ENCODE results near the gene KLHDC2.
"Not testable (repeated sequence)": the region's sequence is repeated elsewhere in the genome, so short reads cannot be mapped to it uniquely, and the experiment has no call there.

Gene KLHDC2, protein sequence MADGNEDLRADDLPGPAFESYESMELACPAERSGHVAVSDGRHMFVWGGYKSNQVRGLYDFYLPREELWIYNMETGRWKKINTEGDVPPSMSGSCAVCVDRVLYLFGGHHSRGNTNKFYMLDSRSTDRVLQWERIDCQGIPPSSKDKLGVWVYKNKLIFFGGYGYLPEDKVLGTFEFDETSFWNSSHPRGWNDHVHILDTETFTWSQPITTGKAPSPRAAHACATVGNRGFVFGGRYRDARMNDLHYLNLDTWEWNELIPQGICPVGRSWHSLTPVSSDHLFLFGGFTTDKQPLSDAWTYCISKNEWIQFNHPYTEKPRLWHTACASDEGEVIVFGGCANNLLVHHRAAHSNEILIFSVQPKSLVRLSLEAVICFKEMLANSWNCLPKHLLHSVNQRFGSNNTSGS

DNA sequence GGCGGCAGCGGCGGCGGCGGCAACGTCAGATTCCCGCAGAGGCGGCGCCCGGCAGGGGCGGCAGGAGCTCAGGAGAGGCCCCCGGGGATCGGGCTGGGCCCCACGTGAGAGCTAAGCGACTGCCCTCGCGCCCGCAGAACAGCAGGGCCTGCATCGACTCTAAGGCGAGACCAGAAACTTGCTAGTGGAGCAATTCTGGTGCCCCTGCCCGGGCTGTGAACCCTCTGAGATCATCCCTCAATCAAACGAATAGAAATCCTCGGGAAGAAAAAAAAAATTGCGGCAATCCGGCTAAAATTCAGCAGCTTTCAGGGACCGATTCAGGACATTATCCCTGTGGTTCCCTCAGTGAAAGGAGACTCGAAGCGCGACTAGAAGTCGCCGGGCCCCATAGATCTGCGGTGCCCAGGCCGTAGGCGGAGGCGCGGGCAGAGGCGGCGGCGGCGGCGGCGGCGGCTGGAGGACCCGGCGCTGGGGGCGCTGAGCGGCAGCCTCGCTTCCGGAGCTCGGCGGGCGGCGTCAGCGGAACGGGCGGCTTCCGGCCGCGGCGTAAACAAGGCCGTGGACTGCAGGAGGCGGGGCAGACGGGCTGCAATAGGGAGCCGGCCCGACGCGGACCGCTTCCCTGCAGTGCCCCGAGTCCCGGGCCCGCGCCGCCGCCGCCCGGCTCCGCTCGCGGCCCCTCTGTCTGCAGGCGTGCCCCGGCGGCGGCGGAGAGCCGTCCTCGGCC is at the start of gene KLHDC2:
KLHDC2 (plus strand) TSS at position 583 of the 730 bp plus-strand sequence. CDS start 316 bp downstream, outside the sequence.
- DNase-seq (ENCODE audit: low spot score), result peak; percentile 74

DNA sequence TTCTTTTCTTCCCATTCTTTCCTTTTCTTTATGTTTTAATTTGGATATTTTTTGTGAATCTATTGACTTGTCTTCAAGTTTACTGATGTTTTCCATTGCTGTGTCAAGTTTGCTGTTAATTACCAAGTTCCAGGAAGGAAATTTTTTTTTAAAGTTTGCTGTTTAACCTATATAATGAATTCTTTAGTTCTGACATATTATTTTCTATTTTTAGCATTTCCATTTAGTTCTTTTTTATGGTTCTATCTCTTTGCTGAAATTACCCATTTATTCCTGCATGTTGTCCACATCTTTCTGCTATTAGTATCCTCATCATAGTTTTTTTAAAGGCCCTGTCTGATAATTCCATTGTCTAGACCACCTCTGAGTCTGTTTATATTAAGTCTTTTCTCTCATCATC is 47.2 kb upstream of the KLHDC2 start:
- DNase-seq (ENCODE audit: low spot score), result no peak

- DNase-seq (ENCODE audit: low spot score), result not testable (repeated sequence)
Observed at GRCh38 chr14:49721733-49722435, 46.1 kb upstream of the KLHDC2 start.

GRCh38 chr14:49727171-49727570 is 40.8 kb upstream of the KLHDC2 start:
- peak; percentile 23 for DNase-seq (ENCODE audit: low spot score)

- peak; percentile 87 for DNase-seq (ENCODE audit: low spot score)
Observed at GRCh38 chr14:49732896-49733295, 35.1 kb upstream of the KLHDC2 start.

DNA sequence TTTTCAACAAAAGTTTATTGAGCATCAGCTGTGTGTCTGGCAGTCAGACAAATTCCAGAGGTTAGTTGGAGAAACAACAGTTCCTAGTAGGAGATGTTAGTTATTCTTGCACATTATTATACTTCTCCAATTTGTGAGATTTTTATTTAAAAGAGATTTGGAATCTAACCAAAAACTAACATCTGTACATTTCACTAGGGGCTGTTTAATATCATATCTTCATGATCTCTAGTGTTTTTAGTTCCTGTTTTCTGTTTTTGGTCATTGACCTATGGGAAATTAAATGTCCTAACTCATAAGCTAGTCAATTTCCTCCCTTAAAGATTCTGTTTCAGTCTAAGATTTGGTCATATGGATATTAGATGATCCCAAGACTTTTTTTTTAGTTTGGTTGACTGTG is 34.1 kb upstream of the KLHDC2 start:
- no peak for DNase-seq (ENCODE audit: low spot score)

DNA sequence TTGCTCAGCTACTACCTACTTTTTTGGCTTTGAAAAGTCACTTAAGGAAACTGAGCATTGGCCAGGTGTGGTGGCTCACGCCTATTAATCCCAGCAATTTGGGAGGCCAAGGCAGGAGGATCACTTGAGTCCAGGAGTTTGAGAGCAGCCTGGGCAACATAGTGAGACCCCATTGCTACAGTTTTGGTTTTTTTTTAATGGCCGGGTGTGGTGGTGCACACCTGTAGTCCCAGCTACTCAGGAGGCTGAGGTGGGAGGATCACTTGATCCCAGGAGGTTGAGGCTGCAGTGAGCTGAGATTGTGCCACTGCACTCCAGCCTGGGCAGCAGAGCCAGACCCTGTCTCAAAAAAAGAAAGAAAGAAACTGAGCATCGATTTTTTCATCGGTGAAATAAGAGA is 32.3 kb upstream of the KLHDC2 start:
- not testable (repeated sequence) for DNase-seq (ENCODE audit: low spot score)

GRCh38 chr14:49745191-49745590 is 22.8 kb upstream of the KLHDC2 start:
- no peak for DNase-seq (ENCODE audit: low spot score)

DNA sequence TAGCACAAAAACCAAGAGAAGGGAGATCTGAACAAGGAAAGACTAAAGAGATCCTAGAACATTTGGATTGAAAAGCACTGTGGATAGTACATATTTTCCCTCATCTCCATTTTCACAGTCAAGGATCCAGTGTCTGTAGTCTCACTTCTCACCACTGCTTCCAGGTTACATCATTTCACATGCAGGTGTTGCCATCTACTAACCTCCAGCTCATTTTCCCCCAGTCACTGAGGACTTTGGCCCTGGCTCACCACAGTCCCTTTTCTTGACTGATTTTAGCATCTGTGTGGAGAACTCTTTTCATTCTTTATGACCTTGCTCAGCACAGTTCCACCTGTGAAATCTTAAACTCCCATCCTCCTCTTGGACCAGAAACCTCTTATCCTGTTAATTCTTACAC is 21.5 kb upstream of the KLHDC2 start:
- not testable (repeated sequence) for DNase-seq (ENCODE audit: low spot score)

GRCh38 chr14:49754570-49755097 is 13.3 kb upstream of the KLHDC2 start:
- no peak for DNase-seq (ENCODE audit: low spot score)

- DNase-seq (ENCODE audit: low spot score), result no peak
Observed at GRCh38 chr14:49755378-49755777, 12.6 kb upstream of the KLHDC2 start.

DNA sequence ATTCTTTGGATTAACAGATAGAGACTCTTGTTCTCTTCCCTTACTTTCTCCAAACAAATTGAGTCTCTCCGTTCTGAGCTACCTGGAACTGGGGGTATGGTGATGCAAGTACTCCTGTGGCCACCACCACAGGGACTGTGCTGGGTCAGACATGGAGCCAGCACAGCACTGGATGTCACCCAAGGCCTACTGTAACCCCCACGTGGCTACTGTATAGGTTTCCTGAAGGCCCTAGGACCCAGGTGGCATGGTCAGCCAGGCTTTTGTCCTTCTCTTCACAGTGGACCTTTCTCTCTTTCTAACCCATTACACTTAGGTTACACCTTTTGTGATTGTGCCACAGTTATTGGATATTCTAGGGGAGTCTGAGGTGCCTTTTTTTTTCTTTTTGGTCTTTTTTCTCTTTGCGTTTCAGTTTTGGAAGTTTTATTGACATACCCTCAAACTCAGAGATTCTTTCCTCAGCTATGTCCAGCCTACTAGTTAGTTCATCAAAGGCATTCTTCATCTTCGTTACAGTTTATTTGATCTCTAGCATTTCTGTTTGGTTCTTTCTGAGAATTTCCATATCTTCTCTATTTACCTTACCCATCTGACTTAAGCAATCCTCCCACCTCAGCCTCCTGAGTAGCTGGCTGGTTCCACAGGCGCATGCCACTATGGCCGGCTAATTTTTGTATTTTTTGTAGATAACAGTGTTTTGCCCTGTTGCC is 6.0 kb upstream of the KLHDC2 start:
- DNase-seq (ENCODE audit: low spot score), result no peak

DNA sequence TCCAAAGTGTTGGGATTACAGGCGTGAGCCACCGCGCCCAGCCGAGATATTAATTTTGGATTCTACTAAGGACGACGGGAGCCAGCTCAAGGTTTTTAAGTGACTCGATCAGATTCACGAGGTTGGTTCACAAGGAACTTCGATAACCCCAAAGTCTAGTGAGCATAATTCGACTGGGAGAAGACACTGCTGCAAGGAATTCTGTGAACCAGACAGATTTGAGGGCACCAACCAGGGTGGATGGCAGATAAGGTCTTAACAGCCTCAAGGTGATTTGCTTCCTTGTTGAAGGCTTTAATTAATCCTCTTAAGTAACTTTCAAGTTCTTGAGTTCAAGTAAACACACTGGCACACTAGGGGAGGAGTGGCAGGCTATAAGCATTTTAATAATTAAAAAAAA is 1.1 kb upstream of the KLHDC2 start:
- peak; percentile 11 for DNase-seq (ENCODE audit: low spot score)

DNA sequence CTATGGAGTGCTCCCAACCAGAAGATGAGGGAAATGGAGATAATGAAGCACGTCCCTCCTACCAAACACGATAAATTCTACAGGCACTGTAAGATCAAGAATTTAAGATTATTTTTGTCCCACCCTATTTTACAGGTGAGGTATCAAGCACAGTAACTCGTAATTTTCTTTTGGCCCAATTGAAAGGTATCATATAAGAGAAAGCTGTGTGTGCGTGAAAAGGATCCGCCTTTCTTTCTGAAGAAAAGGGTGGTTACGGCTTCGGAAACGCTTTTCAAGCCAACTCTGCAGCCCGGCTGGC is 733 bp upstream of the KLHDC2 start:
- DNase-seq (ENCODE audit: low spot score), result no peak

- DNase-seq (ENCODE audit: low spot score), result peak; percentile 43
Observed at GRCh38 chr14:49768301-49769121, 558 bp downstream of the KLHDC2 start.

GRCh38 chr14:49769171-49769570 is 1.2 kb downstream of the KLHDC2 start:
- peak; percentile 6 for DNase-seq (ENCODE audit: low spot score)

DNA sequence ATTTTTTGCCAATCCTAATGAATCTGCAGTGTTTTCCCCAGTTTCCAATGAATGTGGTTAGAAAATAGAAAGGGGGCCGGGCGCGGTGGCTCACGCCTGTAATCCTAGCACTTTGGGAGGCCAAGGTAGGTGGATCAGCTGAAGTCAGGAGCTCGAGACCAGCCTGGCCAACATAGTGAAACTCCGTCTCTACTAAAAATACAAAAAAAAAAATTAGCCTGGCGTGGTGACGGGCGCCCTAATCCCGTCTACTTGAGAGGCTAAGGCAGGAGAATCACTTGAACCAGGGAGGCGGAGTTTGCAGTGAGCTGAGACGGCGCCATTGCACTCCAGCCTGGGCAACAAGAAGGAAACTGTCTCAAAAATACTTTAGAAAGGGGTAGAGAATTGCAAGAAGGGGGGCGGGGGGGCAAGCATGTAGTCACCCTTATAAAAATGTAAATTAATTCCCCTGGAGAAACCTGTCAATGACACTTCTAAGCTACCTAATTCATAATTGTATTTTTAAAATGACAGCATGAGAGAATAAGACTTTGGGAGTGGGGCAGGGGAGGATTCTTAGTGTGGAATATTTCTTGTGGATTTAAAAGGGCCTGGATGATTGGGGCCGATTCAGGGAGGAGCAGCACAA is 1.7 kb downstream of the KLHDC2 start:
- DNase-seq (ENCODE audit: low spot score), result no peak

GRCh38 chr14:49770212-49770817 is 2.4 kb downstream of the KLHDC2 start:
- no peak for DNase-seq (ENCODE audit: low spot score)

GRCh38 chr14:49771691-49772090 is 3.7 kb downstream of the KLHDC2 start:
- not testable (repeated sequence) for DNase-seq (ENCODE audit: low spot score)

- no peak for DNase-seq (ENCODE audit: low spot score)
Observed at GRCh38 chr14:49774106-49774505, 6.2 kb downstream of the KLHDC2 start.

Data from pons (tissue), 1 donor.